HG03097 (cell line): Measurements from ENCODE around the gene OR12D1.
"Not testable (repeated sequence)": the region's sequence is repeated elsewhere in the genome, so short reads cannot be mapped to it uniquely, and the experiment has no call there.

Experiments used
- ATAC-seq: cut with Tn5 transposase; IDR thresholded peaks from one replicate; pipeline ENCODE4 v1.9.1; 2021; ENCODE audit not compliant: unreplicated experiment, low FRiP score

Gene OR12D1

DNA sequence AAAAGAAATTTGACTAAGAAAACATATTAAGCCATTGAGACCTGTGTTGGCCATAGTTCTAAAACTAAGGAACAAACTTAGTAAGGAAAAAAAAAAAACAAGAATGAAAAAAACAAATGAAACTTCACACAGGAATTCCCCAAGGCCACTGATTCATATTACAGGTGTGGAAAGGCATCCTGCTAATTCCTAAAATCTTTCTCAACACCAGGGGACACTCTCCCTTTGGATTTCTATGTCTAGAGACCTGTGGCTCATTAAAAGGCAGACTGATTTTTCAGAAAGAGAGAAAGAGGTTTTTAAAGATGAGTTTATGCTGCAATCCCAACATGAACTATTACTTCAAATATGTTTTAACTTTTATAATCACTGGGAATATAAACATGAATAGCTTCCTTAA lies at the start of gene OR12D1:
Gene OR12D1 (plus strand): TSS at position 341 of the 400 bp plus-strand sequence.
- no peak for ATAC-seq

DNA sequence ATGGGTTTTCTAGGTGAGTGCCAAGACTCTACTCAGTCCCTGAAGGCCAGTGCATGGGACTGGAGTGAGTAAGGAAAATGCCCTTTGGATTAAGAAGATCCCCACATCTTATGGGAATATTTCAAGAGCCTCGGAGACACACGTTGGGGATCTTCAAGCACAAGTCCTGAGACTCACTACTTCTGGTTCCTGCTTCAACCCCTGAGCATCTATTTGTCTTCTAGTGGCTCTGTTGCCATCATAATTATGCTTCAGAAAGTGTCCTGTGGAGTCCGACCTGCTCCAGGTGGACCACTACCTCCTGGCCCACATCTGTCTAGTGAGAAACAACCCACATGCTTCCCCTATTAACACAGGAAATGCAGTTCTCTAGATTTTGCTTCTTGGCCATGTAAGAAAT lies 46.0 kb upstream of the OR12D1 start, which contains the start of gene OR5V1:
Gene OR5V1 (minus strand): TSS at position 101 of the 400 bp plus-strand sequence. CDS start 12,670 bp downstream, outside the sequence.
- ATAC-seq = no peak

DNA sequence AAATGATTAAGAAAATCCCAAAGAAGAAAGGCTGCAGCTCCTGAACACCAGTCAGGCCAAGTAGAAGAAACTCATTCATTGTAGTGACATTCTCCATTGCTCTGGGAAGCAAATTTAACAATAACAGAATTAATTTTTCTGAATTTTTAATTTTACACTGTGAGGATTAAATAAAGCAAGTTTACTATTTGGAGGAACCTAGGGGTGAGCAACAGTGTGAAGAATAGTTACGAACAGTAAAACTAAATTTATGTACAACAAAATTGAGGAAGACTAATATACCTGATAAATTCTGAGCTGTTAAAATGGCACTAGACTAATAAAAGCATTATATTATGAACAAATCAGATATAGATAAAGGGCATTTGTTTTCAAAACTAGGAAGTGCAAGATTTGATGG lies 39.5 kb upstream of the OR12D1 start, which contains the start of gene OR12D3:
Gene OR12D3 (minus strand): TSS at position 101 of the 400 bp plus-strand sequence. CDS start 4 bp downstream, at position 97.
- no peak for ATAC-seq

DNA sequence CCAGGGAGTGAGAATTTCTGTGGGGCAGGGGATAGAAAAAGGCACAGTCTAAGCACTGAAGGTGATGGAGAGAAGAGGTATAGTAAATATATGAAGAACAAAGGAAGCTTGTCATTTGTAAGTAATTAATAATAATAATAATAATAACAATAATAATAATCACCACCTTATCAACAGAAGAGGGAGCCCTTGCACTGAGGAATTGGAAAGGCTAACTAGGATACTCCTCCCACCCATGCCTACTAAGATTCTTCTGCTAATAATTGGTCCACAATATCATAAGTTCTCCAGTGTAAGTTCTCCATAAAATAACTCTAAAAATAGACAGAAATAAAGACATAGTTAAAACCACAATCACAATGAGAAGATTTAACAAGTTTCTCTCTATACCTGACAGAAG lies 38.7 kb upstream of the OR12D1 start:
- no peak for ATAC-seq

DNA sequence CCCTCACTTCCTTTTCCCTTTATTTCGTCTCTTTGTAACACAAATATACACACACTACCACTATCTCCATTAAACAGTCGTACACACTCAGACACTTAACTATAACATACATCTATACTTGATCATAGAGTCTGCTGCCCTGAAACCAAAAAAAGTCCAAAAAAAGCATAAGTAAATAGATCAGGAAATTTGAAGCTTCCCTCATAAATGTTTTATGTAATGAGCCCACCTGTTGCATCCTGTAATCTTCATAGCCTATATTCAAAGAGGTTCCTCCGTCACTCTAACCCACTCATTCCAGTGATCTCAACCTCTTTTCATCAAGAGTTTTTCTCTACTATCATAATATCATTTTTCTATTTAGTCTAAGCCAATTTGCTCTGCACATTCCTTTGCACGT lies 26.2 kb upstream of the OR12D1 start:
- no peak for ATAC-seq

DNA sequence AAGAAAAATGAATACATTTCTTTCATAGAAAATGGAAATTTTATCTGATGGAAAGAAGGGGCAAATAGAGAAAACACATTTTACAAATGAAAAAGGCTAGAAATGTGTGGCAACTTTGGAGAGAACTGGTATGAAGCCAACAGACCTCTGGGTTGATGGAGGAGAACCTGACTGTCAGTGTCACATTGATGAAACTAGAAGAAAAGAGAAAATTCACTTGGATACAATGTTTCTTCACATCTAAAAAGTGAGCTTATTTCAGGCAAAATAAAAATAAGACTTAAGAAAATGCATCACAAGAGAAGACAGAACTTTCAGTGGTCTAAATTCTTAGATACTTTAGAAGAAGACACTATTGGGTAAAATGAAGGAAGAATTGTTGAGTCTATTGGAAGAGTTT lies 19.4 kb upstream of the OR12D1 start, which contains the start of gene OR12D2:
Gene OR12D2 (plus strand): TSS at position 301 of the 400 bp plus-strand sequence. CDS start 1,069 bp downstream, outside the sequence.
- no peak for ATAC-seq

DNA sequence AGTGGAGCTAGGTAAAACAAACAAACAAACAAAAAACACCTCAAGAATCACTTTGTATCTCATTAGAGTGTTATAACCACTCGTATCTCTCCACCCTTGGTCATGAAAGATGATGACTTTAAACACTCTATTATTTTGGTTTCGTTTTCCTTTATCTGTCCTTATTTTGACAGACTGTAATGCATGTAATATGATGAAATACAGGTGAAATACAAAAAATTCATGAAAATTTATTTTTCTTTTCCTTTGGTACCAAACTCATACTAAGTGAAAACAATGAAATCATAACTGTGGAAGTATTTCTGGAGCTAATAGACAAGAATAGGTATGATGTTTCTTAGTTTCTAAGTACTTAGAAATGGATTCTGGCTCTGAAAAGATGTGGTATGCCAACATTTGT lies 15.2 kb upstream of the OR12D1 start:
- no peak for ATAC-seq

DNA sequence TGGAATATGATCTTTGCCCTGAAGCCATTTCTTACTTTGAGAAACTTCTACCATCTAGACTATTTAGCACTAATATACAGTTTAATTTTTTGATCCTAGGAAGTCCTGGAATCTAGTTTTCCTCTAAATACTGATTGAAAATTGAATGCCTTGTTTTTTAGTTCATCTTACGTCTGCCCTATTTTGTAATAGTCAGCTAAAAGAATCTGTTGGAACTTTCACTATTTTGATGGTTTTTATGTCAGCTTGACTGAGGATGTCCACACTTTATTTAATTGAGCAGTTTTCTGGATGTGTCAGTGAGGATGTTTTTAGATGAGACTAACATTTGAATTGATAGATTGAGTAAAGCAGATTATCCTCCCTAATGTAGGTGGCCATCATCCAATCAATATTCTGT lies 10.9 kb upstream of the OR12D1 start:
- ATAC-seq = no peak

DNA sequence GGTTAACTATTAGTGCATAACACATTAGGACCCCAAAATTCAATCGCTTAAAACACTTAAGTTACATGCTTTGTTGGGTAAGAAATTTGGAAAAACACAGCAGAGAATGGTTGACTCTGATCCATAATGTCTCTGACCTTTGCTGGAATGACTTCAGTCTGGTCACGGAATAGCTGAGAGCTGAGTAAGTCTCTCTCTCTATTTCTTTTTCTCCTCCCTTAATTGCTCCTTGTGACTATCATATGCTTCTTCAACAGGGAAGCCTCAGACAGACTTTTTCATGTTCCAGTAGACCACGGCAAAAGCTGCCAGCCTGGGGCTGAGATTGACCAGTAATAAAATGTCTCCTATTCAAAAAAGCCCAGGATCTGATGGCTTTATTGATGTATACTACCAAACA lies 4.8 kb downstream of the OR12D1 start:
- ATAC-seq = no peak

DNA sequence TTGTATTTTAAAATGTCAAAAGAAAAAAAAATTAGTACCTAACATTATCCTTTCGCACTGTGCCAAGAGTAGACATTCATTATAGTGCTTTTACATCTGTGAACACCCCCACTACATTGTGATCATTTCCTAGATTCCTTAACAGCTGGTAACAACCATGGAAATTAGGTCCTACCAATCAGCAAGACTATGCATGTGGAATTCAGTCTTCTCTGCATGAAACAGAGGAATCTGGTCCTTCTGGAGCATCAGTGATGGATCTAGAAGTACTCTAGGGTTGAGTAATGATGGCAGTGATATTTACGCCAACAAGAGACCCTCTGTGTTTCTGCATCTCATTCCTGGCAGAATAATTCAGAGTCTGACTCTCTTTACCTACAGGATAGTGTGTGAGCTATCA lies 9.4 kb downstream of the OR12D1 start:
- no peak for ATAC-seq

DNA sequence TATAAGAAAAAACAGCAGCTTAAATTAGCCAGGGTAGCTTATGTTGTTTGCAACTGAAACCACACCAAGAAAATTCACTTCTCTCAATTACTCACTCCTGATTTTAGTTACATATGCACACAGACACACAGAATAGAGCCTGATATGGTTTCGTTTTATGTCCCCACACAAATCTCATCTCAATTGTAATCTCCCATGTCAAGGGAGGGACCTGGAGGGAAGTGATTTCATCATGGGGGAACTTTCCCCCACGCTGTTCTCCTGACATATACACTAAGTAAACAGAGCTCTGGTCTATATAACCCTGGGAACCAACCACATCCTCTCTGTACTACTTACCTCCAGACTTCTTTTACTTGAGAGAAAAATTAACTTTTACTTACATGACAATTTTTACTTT lies 9.8 kb downstream of the OR12D1 start:
- ATAC-seq = no peak

DNA sequence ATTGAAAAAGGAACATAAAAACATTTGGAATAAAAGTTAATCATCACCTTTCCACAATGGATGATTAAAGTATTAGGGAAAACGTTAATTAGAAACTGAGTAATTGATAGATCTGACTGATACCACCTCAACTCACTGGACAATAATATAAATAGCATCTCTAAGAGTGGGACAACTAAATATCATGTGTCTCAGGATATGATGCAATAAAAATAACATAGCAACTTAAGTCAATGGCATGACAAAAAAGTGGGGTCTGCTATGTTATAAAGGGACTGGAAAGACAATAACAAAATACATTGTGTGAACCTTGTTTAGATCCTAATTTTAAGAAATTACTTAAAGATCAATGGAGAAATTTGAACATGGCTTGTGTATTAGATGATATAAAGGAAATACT lies 10.3 kb downstream of the OR12D1 start:
- no peak for ATAC-seq

DNA sequence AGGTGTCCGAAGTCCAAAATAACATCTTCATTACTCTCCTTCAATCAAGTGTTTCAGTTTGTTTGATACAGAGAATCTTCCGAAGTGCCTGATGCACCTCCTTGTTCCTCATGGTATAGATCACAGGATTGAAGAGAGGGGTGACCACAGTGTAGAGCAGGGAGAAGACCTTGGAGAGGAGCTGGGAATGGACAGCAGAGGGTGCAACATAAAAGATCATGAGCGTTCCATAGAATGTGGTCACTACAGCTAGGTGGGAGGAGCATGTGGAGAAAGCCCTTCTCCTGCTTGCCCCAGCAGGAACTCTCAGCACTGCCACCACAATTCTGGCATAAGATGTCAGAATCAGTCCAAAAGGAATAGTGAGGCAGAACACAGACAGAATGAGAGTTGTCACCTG lies 11.9 kb downstream of the OR12D1 start:
- ATAC-seq = no peak

DNA sequence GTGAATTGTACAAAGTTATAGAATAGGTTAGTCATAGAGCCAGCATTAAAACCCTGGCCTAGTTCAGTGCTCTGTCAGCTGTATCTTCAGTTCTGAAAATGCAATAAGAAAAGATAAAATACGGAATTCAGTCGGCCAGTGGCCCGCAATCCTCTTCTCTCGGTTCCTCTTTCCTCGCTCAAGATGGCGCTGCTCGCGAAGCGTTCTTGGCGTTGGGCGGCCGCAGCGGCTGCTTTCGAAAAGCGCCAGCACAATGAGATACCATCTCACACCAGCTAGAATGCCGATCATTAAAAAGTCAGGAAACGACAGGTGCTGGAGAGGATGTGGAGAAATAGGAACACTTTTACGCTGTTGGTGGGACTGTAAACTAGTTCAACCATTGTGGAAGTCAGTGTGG lies 22.0 kb downstream of the OR12D1 start:
- not testable (repeated sequence) for ATAC-seq

DNA sequence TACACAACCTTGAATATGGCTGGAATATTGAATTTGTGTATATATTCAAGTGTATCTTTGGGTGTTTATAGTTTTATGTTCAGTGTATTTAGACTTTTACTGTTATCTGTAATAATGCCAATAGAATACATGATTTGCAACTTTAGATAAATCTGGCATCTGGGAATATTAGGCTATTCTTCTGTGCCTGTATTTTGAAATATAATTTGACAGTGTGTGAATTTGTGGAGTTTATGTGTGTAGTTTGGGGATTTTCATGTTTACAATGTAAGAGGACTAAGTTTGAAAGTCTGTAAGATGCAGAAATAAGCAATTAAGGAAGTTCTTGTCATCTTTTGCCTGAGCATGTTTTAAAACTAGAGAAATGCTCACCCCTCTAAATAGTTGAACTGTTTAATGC lies 24.3 kb downstream of the OR12D1 start, which contains the start of gene OR10C1:
Gene OR10C1 (plus strand): TSS at position 301 of the 400 bp plus-strand sequence. CDS start 710 bp downstream, outside the sequence.
- no peak for ATAC-seq

DNA sequence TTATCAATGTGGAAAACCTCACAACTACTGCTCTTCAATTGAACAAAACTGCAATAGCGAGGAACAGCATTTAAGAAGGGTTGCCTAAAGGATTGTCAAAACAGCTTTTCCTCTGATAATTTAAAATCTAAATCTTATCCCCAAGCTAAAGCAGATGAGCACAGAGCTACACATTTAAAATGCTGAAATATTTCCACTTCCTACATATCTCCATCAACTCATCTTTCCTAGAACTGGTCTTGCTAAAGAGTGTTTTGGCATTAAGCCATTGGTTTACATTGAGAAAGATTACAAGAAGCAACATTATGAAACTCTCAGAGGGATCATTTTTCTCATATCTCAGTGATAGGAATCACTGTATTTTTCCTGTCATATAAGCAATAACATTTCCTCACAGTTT lies 28.0 kb downstream of the OR12D1 start:
- ATAC-seq = no peak

DNA sequence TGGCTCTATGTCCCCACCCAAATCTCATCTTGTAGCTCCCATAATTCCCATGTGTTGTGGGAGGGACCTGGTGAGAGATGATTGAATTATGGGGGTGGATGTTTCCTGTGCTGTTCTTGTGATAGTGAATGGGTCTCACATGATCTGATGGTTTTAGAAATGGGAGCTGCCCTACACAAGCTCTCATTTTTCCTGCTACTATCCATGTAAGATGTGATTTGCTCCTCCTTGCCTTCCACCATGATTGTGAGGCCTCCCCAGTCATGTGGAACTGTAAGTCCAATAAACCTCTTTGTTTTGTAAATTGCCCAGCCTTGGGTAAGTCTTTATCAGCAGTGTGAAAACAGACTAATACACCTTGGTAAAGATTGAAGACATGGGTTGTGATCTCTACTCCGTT lies 29.3 kb downstream of the OR12D1 start:
- ATAC-seq = not testable (repeated sequence)

DNA sequence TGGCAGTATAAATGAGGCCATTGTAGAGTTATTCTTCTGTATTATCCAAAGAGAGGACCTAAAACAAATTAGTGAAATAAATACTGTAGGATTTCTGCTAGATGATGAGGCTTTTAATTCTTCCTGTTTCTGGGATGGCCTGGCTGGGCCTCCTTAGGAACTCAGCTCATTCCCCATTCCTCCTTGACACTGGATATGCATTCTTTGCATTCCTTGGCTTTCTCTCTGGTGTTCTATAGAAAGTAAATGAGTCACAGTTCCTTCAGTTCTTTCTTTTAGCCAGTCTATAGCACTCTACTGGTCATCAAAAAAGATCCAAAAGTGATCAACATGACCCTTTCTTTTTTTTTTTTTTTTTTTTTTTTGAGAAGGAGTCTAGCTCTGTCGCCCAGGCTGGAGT lies 32.9 kb downstream of the OR12D1 start:
- no peak for ATAC-seq

DNA sequence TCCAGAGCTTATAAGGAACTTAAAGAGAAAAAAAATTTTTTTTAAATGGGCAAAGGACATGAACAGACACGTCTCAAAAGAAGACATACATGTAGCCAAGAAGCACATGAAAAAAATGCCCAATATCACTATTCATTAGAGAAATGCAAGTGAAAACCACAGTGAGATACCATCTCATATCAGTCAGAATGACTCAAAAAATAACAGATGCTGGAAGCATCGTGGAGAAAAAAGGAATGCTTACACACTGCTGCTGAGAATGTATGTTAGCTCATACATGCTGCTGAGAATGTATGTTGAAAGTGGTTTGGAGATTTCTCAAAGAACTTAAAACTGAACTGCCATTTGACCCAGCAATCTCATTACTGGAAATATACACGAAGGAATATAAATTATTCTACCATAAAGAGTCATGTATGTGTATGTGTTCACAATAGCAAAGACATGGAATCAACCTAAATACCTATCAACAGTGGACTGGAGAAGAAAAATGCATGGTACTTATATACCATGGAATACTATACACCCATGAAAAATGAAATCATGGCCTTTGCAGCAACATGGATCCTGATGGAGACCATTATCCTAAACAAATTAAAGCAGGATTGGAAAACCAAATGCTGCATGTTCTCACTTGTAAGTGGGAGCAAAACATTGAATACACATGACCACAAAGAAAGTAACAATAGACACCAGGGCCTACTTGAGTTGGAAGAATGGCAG lies 36.9 kb downstream of the OR12D1 start:
- ATAC-seq = no peak

DNA sequence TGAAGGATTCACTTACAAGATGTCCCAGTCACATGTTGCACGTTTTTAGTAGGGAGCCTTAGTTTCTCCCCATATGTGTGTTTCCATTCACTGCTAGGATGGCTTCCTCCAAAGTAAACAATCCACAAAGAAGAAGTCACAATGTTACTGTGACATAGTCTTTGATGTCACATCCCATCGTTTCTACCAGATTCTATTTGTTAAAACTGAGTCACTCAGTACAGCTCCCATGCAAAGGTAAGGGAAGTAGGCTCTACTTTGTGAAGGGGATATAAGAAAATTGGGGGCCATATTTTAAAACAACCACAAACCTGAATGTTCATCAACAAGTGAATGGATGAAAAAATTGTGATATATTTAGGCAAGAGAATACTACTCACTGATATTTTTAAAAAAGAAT lies 42.2 kb downstream of the OR12D1 start, which contains the start of the genes OR11A1 and OR2H1:
Gene OR11A1 (minus strand): TSS at position 101 of the 400 bp plus-strand sequence. CDS start 29,430 bp downstream, outside the sequence.
Gene OR2H1 (plus strand): TSS at position 185 of the 400 bp plus-strand sequence. CDS start 4,615 bp downstream, outside the sequence.
- ATAC-seq = no peak

DNA sequence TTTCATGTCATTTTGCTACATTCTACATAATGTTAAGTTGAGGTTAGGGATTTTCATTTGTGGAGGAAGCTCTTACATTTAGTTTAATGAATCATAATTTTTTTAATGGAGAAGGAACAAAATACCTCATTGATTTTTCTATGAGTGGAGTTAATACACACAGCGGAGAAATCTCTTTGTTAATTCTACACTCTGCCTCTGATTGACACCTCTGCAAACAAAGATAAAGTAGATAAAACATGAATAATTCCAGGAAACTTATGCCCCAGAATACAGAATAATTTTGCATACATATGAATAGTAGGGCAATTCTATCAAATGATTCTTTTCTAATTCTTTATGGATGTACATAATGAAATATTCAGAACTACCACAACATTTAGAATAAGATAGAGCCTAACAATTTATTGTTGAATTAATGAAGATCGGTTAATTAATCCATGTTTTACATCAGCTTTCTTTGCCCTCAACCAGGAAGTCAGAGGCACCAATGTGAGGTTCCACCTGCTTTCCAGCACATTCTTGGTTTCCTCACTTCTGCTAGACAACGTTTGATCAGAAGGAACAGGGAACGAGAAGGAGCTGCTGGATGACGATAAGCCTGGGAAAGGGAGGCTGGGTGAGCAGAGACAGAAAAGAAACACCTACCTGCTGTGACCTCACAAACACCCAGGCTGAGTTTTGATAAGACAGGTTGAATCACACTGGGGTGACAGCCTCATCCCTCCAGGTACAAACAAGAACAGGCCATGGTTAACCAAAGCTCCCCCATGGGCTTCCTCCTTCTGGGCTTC lies 46.5 kb downstream of the OR12D1 start:
- ATAC-seq = no peak
